Parathyroid adenoma (tissue), 2 donors: ENCODE measurements around the gene PTX4.

Experiments used
- H2AFZ ChIP-seq: fragments of 300-600 bp; sonication (generic); one replicate; pipeline ENCODE4 v1.7.0; 2017; ENCODE audit warnings: antibody characterized with exemption, mild to moderate bottlenecking
- H3K27ac ChIP-seq: fragments of 300-600 bp; sonication (generic); one replicate; pipeline ENCODE4 v1.7.0; 2017
- H3K27me3 ChIP-seq: fragments of 300-600 bp; sonication (generic); one replicate; pipeline ENCODE4 v1.7.0; 2017; ENCODE audit warnings: low read length; ENCODE audit not compliant: control insufficient read depth, insufficient read depth
- H3K36me3 ChIP-seq: fragments of 300-600 bp; sonication (generic); one replicate; pipeline ENCODE4 v1.7.0; 2017; ENCODE audit warnings: low read length; ENCODE audit not compliant: control insufficient read depth, insufficient read depth
- H3K4me1 ChIP-seq: fragments of 300-600 bp; sonication (generic); one replicate; pipeline ENCODE4 v1.7.0; 2017; ENCODE audit warnings: control low read depth
- H3K4me2 ChIP-seq: fragments of 300-600 bp; sonication (generic); one replicate; pipeline ENCODE4 v1.7.0; 2017; ENCODE audit warnings: low read length
- H3K4me3 ChIP-seq: fragments of 300-600 bp; sonication (generic); one replicate; pipeline ENCODE4 v1.7.0; 2017; ENCODE audit warnings: low read depth, low read length
- H3K79me2 ChIP-seq: fragments of 300-600 bp; sonication (generic); one replicate; pipeline ENCODE4 v1.7.0; 2017; ENCODE audit warnings: control low read depth
- H3K9ac ChIP-seq: fragments of 300-600 bp; sonication (generic); one replicate; pipeline ENCODE4 v1.7.0; 2017; ENCODE audit warnings: mild to moderate bottlenecking
- H3K9me3 ChIP-seq: fragments of 300-600 bp; sonication (generic); one replicate; pipeline ENCODE4 v1.7.0; 2017; ENCODE audit warnings: low read length; ENCODE audit not compliant: control insufficient read depth
- TF ChIP-seq, protein P1 (sequence below): fragments of 300-600 bp; sonication (generic); IDR thresholded peaks from one replicate; pipeline ENCODE4 v1.7.0; 2017; ENCODE audit warnings: antibody characterized with exemption, mild to moderate bottlenecking
- donor health status: primary hyperparathyroidism.

The PTX4 gene

DNA sequence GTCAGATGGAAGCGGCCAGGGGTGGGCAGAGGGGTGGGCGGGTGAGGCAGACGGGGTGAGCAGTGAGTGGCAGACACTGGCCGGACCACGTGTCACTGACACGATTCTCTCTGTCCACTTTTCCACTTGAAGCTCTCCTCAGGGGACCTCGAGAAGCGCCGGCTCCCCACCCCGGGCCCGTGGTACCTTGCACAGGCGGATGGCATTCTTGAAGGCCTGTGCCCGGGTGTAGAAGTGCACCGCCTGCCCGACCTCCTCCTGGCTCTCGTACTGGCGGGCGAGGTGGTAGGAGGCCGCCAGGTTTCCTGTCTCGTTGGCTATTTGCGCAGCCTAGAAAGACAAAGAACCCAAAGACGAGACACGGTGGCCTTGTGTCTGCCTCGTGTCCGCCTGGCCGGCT, 35.6 kb upstream of the PTX4 start:
- TF ChIP-seq, protein P1, sequence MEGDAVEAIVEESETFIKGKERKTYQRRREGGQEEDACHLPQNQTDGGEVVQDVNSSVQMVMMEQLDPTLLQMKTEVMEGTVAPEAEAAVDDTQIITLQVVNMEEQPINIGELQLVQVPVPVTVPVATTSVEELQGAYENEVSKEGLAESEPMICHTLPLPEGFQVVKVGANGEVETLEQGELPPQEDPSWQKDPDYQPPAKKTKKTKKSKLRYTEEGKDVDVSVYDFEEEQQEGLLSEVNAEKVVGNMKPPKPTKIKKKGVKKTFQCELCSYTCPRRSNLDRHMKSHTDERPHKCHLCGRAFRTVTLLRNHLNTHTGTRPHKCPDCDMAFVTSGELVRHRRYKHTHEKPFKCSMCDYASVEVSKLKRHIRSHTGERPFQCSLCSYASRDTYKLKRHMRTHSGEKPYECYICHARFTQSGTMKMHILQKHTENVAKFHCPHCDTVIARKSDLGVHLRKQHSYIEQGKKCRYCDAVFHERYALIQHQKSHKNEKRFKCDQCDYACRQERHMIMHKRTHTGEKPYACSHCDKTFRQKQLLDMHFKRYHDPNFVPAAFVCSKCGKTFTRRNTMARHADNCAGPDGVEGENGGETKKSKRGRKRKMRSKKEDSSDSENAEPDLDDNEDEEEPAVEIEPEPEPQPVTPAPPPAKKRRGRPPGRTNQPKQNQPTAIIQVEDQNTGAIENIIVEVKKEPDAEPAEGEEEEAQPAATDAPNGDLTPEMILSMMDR, result no peak
- no peaks in the 10 kb centered on the region for H3K36me3 ChIP-seq
- no peaks in the 10 kb centered on the region for H3K27me3 ChIP-seq
- no peak overlapping the region for H2AFZ ChIP-seq
- no peak overlapping the region for H3K4me3 ChIP-seq
- H3K27ac ChIP-seq, result no peak overlapping the region
- no peaks in the 10 kb centered on the region for H3K4me1 ChIP-seq
- no peaks in the 10 kb centered on the region for H3K9me3 ChIP-seq
- no peak overlapping the region for H3K9ac ChIP-seq
- no peak overlapping the region for H3K4me2 ChIP-seq
- no peaks in the 10 kb centered on the region for H3K79me2 ChIP-seq

- Histone ChIP-seq H3K27ac (no peak overlapping the region), H3K4me1 (no peaks in the 10 kb centered on the region), H2AFZ (no peak overlapping the region), H3K9me3 (no peaks in the 10 kb centered on the region), H3K4me2 (no peak overlapping the region), H3K36me3 (no peaks in the 10 kb centered on the region), H3K27me3 (no peaks in the 10 kb centered on the region), H3K79me2 (no peaks in the 10 kb centered on the region), H3K4me3 (no peak overlapping the region), H3K9ac (no peak overlapping the region)
- TF ChIP-seq, protein P1, result no peak
These were observed 35.0 kb upstream of the PTX4 start for GRCh38 chr16:1523581-1524245.

DNA sequence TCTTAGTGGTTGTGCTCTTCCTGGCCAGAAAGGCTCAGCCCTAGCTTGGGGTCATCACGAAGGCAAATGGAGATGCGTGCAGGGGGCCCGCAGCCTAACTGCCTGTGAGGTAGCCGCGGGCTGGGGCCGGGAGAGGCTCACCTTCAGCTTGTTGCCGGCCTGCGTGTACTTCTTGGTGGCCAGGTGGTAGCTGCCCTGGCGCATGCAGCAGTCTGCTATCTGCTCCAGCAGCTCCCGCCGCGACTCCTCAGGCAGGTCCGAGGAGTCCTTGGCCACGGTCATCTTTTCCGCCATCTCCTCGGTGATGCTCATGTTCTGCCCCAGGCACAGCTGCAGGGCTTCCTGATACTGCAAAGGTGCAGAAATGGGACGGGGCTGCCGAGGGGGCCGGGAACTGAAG, 31.7 kb upstream of the PTX4 start:
- TF ChIP-seq, protein P1, result no peak
- Histone ChIP-seq H3K36me3 (no peaks in the 10 kb centered on the region), H3K9ac (no peak overlapping the region)

GRCh38 chr16:1519831-1520230, 31.1 kb upstream of the PTX4 start:
- Histone ChIP-seq H3K9ac (no peak overlapping the region), H3K27ac (no peak overlapping the region), H3K9me3 (no peaks in the 10 kb centered on the region), H3K4me1 (no peaks in the 10 kb centered on the region), H3K4me3 (no peak overlapping the region), H3K4me2 (no peak overlapping the region), H3K36me3 (no peaks in the 10 kb centered on the region), H3K79me2 (no peaks in the 10 kb centered on the region), H3K27me3 (no peaks in the 10 kb centered on the region), H2AFZ (no peak overlapping the region)
- TF ChIP-seq, protein P1, result no peak

More for the DNA sequence above, 31.7 kb upstream of the PTX4 start:
- Histone ChIP-seq H2AFZ (no peak overlapping the region), H3K9me3 (no peaks in the 10 kb centered on the region), H3K27ac (no peak overlapping the region), H3K4me1 (no peaks in the 10 kb centered on the region), H3K4me2 (no peak overlapping the region), H3K79me2 (no peaks in the 10 kb centered on the region), H3K27me3 (no peaks in the 10 kb centered on the region), H3K4me3 (no peak overlapping the region)

- H3K36me3 ChIP-seq, result no peaks in the 10 kb centered on the region
These were observed 29.9 kb upstream of the PTX4 start for GRCh38 chr16:1518626-1519135.

More at GRCh38 chr16:1518626-1519135, 29.9 kb upstream of the PTX4 start:
- Histone ChIP-seq H2AFZ (no peak overlapping the region), H3K4me1 (no peaks in the 10 kb centered on the region), H3K4me3 (no peak overlapping the region), H3K27me3 (no peaks in the 10 kb centered on the region), H3K4me2 (no peak overlapping the region), H3K27ac (no peak overlapping the region), H3K9me3 (no peaks in the 10 kb centered on the region), H3K9ac (no peak overlapping the region), H3K79me2 (no peaks in the 10 kb centered on the region)
- TF ChIP-seq, protein P1, result no peak
